PC-9 (cell line): ENCODE measurements around the gene PHLDA2. TPM values are rescaled to one million over a fixed set of nuclear protein-coding genes. Genes with fewer than 3 reads are reported as not detected.
A peak's percentile ranks its signal among the peaks of the same experiment; 100 is the strongest.
"Not testable (repeated sequence)": the region's sequence is repeated elsewhere in the genome, so short reads cannot be mapped to it uniquely, and the experiment has no call there.

Experiments used
- BruUV-seq: library from RNA; stranded (reverse); fragments of 400-500 nt; replicated peaks from 2 replicates; lab custom pipeline; 2021; lab: Mats Ljungman, UMichigan
- CTCF ChIA-PET: fragments of 300-600 bp; sonication (Branson Sonifier 250); formaldehyde crosslinking; loops from one replicate; lab custom pipeline; 2022; ENCODE audit warnings: antibody characterized with exemption; lab: Charles Lee
- POLR2A ChIA-PET: fragments of 300-600 bp; sonication (Branson Sonifier 250); formaldehyde crosslinking; loops from one replicate; lab custom pipeline; 2022; ENCODE audit warnings: antibody characterized with exemption; ENCODE audit not compliant: unreplicated experiment; lab: Charles Lee
- DNase-seq, 2 experiments: peaks; one replicate each; pipeline versions ENCODE4 v3.0.0 to v3.0.0-alpha.2; 2015 to 2022; ENCODE audit warnings: mixed read lengths in 1 of 2
- H2AFZ ChIP-seq: fragments of 200-600 bp; sonication (generic); 2 replicates; pipeline ENCODE4 v1.8.1; 2017; ENCODE audit warnings: antibody characterized with exemption
- H3F3A ChIP-seq: fragments of 200-600 bp; sonication (generic); 2 replicates; pipeline ENCODE4 v1.8.1; 2017; ENCODE audit warnings: antibody characterized with exemption, mild to moderate bottlenecking, low read depth; ENCODE audit not compliant: insufficient read depth
- H3K27ac ChIP-seq: fragments of 200-600 bp; sonication (generic); 2 replicates; pipeline ENCODE4 v1.6.1; 2016; ENCODE audit warnings: mixed run types
- H3K27me3 ChIP-seq: fragments of 200-600 bp; sonication (generic); 2 replicates; pipeline ENCODE4 v1.6.1; 2016; ENCODE audit warnings: low read depth, mixed run types; ENCODE audit not compliant: insufficient read depth
- H3K36me3 ChIP-seq: fragments of 200-600 bp; sonication (generic); 2 replicates; pipeline ENCODE4 v1.6.1; 2016; ENCODE audit warnings: low read depth, mixed run types
- H3K4me1 ChIP-seq: fragments of 200-600 bp; sonication (generic); replicated peaks from 2 replicates; pipeline ENCODE4 v1.6.1; 2016; ENCODE audit warnings: mixed run types; ENCODE audit not compliant: insufficient read depth
- H3K4me2 ChIP-seq: fragments of 200-600 bp; sonication (generic); 2 replicates; pipeline ENCODE4 v1.6.1; 2017; ENCODE audit warnings: mixed run types
- H3K4me3 ChIP-seq: fragments of 200-600 bp; sonication (generic); 2 replicates; pipeline ENCODE4 v1.6.1; 2016; ENCODE audit warnings: mixed run types
- H3K79me2 ChIP-seq: fragments of 200-600 bp; sonication (generic); 2 replicates; pipeline ENCODE4 v1.6.1; 2017; ENCODE audit warnings: low read depth, mixed run types
- H3K9me2 ChIP-seq: fragments of 200-600 bp; sonication (generic); 2 replicates; pipeline ENCODE4 v1.8.1; 2017; ENCODE audit warnings: mild to moderate bottlenecking; ENCODE audit not compliant: insufficient read depth
- H3K9me3 ChIP-seq: fragments of 200-600 bp; sonication (generic); 2 replicates; pipeline ENCODE4 v1.8.1; 2016; ENCODE audit warnings: low read depth; ENCODE audit not compliant: insufficient read depth
- H4K20me1 ChIP-seq: fragments of 200-600 bp; sonication (generic); 2 replicates; pipeline ENCODE4 v1.8.1; 2017; ENCODE audit not compliant: insufficient read depth
- CTCF ChIP-seq: fragments of 200-600 bp; sonication (generic); conservative IDR thresholded peaks from 2 replicates; pipeline ENCODE4 v1.6.1; 2017; ENCODE audit warnings: mixed run types, antibody characterized with exemption, mild to moderate bottlenecking, moderate library complexity
- EZH2 ChIP-seq: fragments of 200-600 bp; sonication (generic); IDR thresholded peaks from 2 replicates; pipeline ENCODE4 v1.8.0; 2017; ENCODE audit warnings: antibody characterized with exemption, low read depth
- intact Hi-C: fragments of 100-400 bp; cut with micrococcal nuclease; formaldehyde crosslinking; loops from one replicate; pipeline ENCODE4 v1.10.0; 2022; ENCODE audit not compliant: unreplicated experiment
- total RNA-seq: library from RNA; stranded (reverse); gene quantifications from 2 replicates; pipeline ENCODE4 v1.2.3, GENCODE V29; 2021

PHLDA2 gene
- total RNA-seq, 1 experiment from 2014 or later = 14.1 TPM

- H3F3A ChIP-seq = peaks cover 14% of the 10 kb centered on the region; the same call in 1 of the 2 replicates
- H3K27ac ChIP-seq = no peak overlapping the region
- H3K9me3 ChIP-seq = no peaks in the 10 kb centered on the region
- H4K20me1 ChIP-seq = no peaks in the 10 kb centered on the region
- H3K79me2 ChIP-seq = no peaks in the 10 kb centered on the region
- no peak overlapping the region for H3K4me2 ChIP-seq
- no peak overlapping the region for H3K4me3 ChIP-seq
- no peaks in the 10 kb centered on the region for H3K9me2 ChIP-seq
- no peak for TF ChIP-seq CTCF
- TF ChIP-seq EZH2 = no peak
- no TSS peak for BruUV-seq
- H3K27me3 ChIP-seq = no peaks in the 10 kb centered on the region
- H3K4me1 ChIP-seq = peaks cover 36% of the 10 kb centered on the region
- POLR2A ChIA-PET = no interaction called here
- no peak for DNase-seq
- no peaks in the 10 kb centered on the region for H3K36me3 ChIP-seq
- H2AFZ ChIP-seq = no peak overlapping the region
- intact Hi-C loops = no loop called here
- CTCF ChIA-PET = no interaction called here
Observed at GRCh38 chr11:2908130-2908529, 21.1 kb downstream of the PHLDA2 start.

DNA sequence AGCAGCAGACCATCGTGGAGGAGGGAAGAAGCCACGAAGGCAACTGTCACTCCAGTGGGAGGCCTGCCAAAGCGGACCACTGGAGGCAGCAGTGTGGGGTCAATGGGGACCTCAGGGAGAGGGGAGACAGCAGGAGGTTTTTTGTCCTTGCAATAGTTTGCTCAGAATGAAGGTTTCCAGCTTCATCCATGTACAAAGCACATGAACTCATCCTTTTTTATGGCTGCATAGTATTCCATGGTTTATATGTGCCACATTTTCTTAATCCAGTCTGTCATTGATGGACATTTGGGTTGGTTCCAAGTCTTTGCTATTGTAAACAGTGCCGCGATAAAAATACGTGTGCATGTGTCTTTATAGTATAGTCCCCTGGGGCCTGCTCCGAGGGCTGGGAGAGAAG, 23.9 kb downstream of the PHLDA2 start:
- H3K27me3 ChIP-seq, CTCF ChIA-PET: not testable (repeated sequence)

GRCh38 chr11:2904153-2905052, 24.8 kb downstream of the PHLDA2 start:
- Histone ChIP-seq H3K27ac (no peak overlapping the region), H3K9me2 (no peaks in the 10 kb centered on the region), H3K27me3 (no peaks in the 10 kb centered on the region), H3K9me3 (no peaks in the 10 kb centered on the region), H3K36me3 (no peaks in the 10 kb centered on the region), H3F3A (peaks cover 1% of the 10 kb centered on the region; the same call in 1 of the 2 replicates), H3K4me1 (peaks cover 23% of the 10 kb centered on the region), H3K4me2 (peak overlapping the region; percentile 18; the same call in 1 of the 2 replicates), H3K4me3 (no peak overlapping the region), H2AFZ (no peak overlapping the region), H3K79me2 (no peaks in the 10 kb centered on the region), H4K20me1 (no peaks in the 10 kb centered on the region)
- intact Hi-C loops = no loop called here
- CTCF ChIA-PET = no interaction called here
- TF ChIP-seq EZH2 = no peak
- TF ChIP-seq CTCF = no peak
- peak in 1 of 2 experiments; percentile 57 for DNase-seq
- no TSS peak for BruUV-seq
- POLR2A ChIA-PET = no interaction called here

More for the DNA sequence above, 23.9 kb downstream of the PHLDA2 start:
- H2AFZ ChIP-seq, BruUV-seq, H3K9me2 ChIP-seq, H3K27ac ChIP-seq, H3K9me3 ChIP-seq, intact Hi-C loops, H4K20me1 ChIP-seq, H3K4me3 ChIP-seq, H3F3A ChIP-seq, H3K79me2 ChIP-seq, DNase-seq, H3K4me2 ChIP-seq, POLR2A ChIA-PET, H3K36me3 ChIP-seq: not testable (repeated sequence)
- H3K4me1 ChIP-seq = peaks cover 19% of the 10 kb centered on the region
